ENCODE data around the gene CREB3L1.

CREB3L1 gene

DNA sequence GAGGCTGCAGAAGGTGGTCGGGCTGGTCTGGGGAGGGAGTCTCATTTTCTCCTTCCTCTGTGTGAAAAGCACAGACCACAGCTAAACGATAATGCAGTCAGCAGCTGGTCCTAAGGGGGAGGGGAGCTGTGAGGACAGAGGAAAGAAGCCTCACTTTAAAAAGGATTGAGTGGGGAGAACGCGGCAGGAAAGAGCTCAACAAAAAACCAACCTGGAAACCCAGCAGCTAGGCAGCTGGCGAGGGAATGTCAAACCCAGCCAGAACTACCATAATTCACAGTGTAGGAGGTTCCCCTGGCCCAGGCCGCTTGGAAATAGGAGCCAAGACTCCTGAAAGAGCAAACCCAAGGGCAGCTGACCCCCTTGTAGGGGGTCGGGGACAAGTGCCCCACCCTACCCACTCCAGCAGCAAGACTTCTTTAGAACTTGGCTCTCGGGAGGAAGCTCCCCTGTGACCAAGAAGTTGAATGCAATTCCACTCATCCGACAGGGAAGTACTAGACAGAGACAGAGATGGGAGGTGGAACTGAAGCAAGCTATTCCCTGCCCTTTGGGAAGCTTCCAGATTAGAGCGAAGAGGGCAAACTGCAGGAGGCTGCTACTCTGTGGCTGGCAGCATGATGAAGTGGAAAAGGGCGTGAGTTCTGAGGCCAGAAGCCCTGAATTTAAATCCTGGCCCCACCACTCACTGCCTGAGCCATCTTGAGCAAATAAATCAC lies 53.3 kb downstream of the CREB3L1 start:
- Histone ChIP-seq H3K4me3 (ENCODE audit: low read depth, low read length) (peak overlapping the region; percentile 29), H3K9me3 (ENCODE audit: severe bottlenecking) (no peaks in the 10 kb centered on the region), H3K27ac (peak overlapping the region; percentile 89), H3K36me3 (no peaks in the 10 kb centered on the region), H3K27me3 (ENCODE audit: insufficient read depth, low read depth, severe bottlenecking) (no peaks in the 10 kb centered on the region)
- TF ChIP-seq, protein P1, sequence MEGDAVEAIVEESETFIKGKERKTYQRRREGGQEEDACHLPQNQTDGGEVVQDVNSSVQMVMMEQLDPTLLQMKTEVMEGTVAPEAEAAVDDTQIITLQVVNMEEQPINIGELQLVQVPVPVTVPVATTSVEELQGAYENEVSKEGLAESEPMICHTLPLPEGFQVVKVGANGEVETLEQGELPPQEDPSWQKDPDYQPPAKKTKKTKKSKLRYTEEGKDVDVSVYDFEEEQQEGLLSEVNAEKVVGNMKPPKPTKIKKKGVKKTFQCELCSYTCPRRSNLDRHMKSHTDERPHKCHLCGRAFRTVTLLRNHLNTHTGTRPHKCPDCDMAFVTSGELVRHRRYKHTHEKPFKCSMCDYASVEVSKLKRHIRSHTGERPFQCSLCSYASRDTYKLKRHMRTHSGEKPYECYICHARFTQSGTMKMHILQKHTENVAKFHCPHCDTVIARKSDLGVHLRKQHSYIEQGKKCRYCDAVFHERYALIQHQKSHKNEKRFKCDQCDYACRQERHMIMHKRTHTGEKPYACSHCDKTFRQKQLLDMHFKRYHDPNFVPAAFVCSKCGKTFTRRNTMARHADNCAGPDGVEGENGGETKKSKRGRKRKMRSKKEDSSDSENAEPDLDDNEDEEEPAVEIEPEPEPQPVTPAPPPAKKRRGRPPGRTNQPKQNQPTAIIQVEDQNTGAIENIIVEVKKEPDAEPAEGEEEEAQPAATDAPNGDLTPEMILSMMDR (IDR thresholded peaks at IDR 0.05; ENCODE audit: low read depth, low read length): no peak
- peak; percentile 71 for DNase-seq

DNA sequence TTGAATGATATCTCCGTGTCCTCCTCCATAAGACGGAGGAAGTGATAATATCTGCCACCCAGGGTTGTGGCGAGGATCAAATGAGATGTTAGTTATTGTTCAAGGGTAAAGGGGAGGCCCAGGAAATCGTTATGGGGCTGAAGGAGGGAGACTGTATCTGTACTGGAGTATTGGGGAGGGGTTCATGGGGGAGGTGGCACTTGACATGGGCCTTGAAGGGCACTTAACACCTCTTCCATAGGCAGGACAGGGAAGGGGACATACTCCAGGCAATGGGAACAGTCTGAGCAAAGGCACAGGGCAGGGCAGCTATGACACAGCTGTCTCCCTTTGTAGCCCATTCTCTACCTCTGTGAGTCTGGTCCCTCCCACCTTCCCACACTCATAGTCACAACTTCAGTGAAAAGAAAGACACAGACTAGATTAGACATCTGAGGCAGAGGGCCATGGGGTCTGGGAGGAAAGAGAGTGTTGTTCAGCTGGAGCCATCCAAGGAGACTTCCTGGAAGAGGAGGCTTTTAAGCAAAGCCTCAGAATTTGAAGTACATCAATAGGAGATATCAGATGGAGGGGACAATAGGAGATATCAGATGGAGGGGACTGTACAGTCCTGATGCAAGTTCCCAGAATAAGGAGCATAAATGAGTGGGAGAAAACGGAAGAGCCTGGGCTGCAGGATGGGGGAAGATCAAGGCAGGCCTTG lies 54.0 kb downstream of the CREB3L1 start:
- no peaks in the 10 kb centered on the region for H3K36me3 ChIP-seq
- DNase-seq: no peak
- peak overlapping the region; percentile 89 for H3K27ac ChIP-seq
- TF ChIP-seq, protein P1 (IDR thresholded peaks at IDR 0.05; ENCODE audit: low read depth, low read length): no peak
- no peaks in the 10 kb centered on the region for H3K27me3 ChIP-seq (ENCODE audit: insufficient read depth, low read depth, severe bottlenecking)
- no peaks in the 10 kb centered on the region for H3K9me3 ChIP-seq (ENCODE audit: severe bottlenecking)
- no peak overlapping the region for H3K4me3 ChIP-seq (ENCODE audit: low read depth, low read length)

DNA sequence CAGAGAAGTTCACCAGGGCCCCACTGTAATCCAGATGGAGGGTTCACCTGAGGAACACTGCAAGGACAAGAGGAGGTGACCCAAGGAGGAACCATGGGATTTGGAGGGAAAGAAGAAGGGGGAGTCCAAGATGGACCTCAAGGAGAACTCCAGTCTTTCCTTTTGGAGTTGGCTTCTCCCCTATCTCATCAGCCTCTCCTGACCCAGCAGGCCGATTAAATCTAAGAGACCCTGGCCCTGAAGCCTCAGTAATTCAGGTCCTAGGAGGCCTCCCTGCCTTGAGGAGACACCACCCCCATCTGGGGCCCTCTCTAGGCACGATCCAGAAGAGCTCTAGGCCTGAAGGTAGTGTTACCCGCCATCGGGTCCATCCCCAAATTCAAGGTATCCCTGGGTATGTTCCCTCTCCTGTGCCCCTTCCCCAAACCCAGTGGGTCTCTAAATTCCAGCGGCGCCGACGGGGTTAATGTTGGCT lies 54.7 kb downstream of the CREB3L1 start:
- Histone ChIP-seq H3K9me3 (ENCODE audit: severe bottlenecking) (no peaks in the 10 kb centered on the region), H3K36me3 (no peaks in the 10 kb centered on the region), H3K4me3 (ENCODE audit: low read depth, low read length) (no peak overlapping the region), H3K27me3 (ENCODE audit: insufficient read depth, low read depth, severe bottlenecking) (no peaks in the 10 kb centered on the region), H3K27ac (no peak overlapping the region)
- DNase-seq: no peak
- TF ChIP-seq, protein P1 (IDR thresholded peaks at IDR 0.05; ENCODE audit: low read depth, low read length): no peak

DNA sequence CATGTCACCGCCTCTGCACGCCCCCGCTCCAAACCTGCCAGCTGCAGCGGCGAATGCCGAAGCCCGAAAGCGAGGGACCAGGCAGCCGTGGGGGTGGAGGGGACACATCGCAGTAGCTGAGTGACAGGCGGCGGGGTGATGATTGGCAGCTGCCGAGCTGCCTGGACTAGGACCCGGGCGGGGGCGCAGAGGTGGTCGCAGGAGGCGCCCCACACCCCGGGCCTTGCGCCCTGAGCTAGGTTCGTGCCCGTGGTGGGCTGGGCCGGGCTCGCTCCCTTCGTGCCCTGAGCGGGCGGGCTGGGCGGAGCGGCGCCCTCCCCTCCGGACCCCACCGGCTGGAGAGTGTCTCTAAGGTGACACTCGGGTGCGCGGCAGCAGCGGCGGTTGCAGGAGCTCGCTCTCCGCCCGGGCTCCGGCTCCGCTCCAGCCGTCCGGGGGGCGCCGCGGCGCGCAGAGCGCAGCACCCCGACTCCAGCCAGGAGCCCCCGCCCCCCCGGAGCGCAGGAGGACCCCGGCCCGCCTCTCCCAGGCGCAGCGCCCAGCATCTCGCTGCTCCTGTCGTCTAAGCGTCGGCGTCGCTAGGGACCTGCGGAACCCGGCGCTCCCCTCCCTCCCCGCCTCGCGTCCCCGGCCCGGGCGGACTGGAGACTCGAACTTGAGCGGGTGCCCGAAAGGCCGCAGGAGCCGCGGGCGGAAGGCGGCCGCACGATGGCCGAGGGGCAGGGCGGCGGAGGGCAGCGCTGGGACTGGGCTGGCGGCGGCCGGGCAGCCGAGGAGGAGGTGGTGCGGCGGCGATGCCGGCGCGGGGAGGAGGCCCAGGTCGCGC lies 55.3 kb downstream of the CREB3L1 start:
- TF ChIP-seq, protein P1 (IDR thresholded peaks at IDR 0.05; ENCODE audit: low read depth, low read length): no peak
- Histone ChIP-seq H3K36me3 (no peaks in the 10 kb centered on the region), H3K9me3 (ENCODE audit: severe bottlenecking) (no peaks in the 10 kb centered on the region), H3K4me3 (ENCODE audit: low read depth, low read length) (no peak overlapping the region), H3K27me3 (ENCODE audit: insufficient read depth, low read depth, severe bottlenecking) (no peaks in the 10 kb centered on the region), H3K27ac (no peak overlapping the region)
- no peak for DNase-seq

DNA sequence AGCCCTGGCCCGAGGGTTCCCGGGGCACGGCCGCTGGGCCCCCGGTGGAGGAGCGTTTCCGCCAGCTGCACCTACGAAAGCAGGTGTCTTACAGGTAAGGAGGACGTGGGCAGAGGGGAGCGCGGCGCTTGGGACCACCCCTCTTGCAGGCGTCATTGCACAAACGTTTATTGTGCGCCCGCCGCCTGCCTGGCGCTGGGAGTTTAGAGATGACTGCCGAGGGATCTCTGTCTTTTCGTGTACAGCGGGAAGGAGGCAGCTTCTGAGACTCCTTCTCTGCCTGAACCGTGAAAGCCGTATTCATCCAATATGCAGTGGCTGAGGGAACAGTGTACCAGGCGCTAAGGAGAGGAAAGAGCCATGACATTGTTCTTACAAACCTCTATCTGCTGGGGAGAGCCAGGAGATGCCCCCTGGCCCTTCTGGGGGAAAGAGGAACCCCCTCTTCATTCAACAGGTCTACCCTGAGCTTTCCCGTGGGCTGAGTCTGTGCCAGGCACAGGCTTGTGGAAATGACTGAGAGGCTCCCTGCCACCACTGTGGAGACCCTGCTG lies 56.0 kb downstream of the CREB3L1 start:
- H3K27ac ChIP-seq: no peak overlapping the region
- no peaks in the 10 kb centered on the region for H3K27me3 ChIP-seq (ENCODE audit: insufficient read depth, low read depth, severe bottlenecking)
- TF ChIP-seq, protein P1 (IDR thresholded peaks at IDR 0.05; ENCODE audit: low read depth, low read length): no peak
- DNase-seq: no peak
- no peaks in the 10 kb centered on the region for H3K36me3 ChIP-seq
- no peaks in the 10 kb centered on the region for H3K9me3 ChIP-seq (ENCODE audit: severe bottlenecking)
- H3K4me3 ChIP-seq (ENCODE audit: low read depth, low read length): no peak overlapping the region
